Measurements from ENCODE around the gene GPRIN3. TPM values are rescaled to one million over a fixed set of nuclear protein-coding genes. Genes with fewer than 3 reads are reported as not detected.

GPRIN3 gene
- total RNA-seq, 4 donors from 2014 or later, result 2.4 to 4.3 (median 2.7) TPM

- Histone ChIP-seq H3K36me3 (no peaks in the 10 kb centered on the region), H3K4me1 (peaks cover 0 to 12% (median 0%) of the 10 kb centered on the region in 3 donors), H3K9me3 (no peaks in the 10 kb centered on the region), H3K27ac (no peak overlapping the region), H3K27me3 (no peaks in the 10 kb centered on the region), H3K4me3 (no peak overlapping the region)
- no peak for ATAC-seq
- no peak for TF ChIP-seq POLR2AphosphoS5 (IDR thresholded peaks at IDR 0.05)
- no peak for TF ChIP-seq POLR2A (IDR thresholded peaks at IDR 0.05)
- no peak for TF ChIP-seq CTCF (IDR thresholded peaks at IDR 0.05)
- no peak for TF ChIP-seq EP300 (IDR thresholded peaks at IDR 0.05)
- 18 to 58% methylated on average over 1 of the region's 1 CpG for WGBS, 2 donors (ENCODE audit: low coverage in 1 of 2)
Measured at GRCh38 chr4:89296399-89296798, 11.2 kb downstream of the GPRIN3 start.

- 93% methylated on average over 3 of the region's 3 CpGs; no CpG with 5 or more reads in 1 of the 2 donors for WGBS, 2 donors (ENCODE audit: low coverage in 1 of 2)
- Histone ChIP-seq H3K27ac (no peak overlapping the region), H3K9me3 (no peaks in the 10 kb centered on the region), H3K36me3 (no peaks in the 10 kb centered on the region), H3K4me1 (peaks cover 0 to 12% (median 0%) of the 10 kb centered on the region in 3 donors), H3K27me3 (no peaks in the 10 kb centered on the region), H3K4me3 (no peak overlapping the region)
- no peak for ATAC-seq
- TF ChIP-seq POLR2AphosphoS5 (IDR thresholded peaks at IDR 0.05) (no peak), CTCF (IDR thresholded peaks at IDR 0.05) (no peak), EP300 (IDR thresholded peaks at IDR 0.05) (no peak), POLR2A (IDR thresholded peaks at IDR 0.05) (no peak)
Measured at GRCh38 chr4:89295415-89295927, 12.1 kb downstream of the GPRIN3 start.

GRCh38 chr4:89294573-89295269 is 12.9 kb downstream of the GPRIN3 start:
- Histone ChIP-seq H3K4me3 (no peak overlapping the region), H3K27me3 (no peaks in the 10 kb centered on the region), H3K27ac (no peak overlapping the region), H3K9me3 (no peaks in the 10 kb centered on the region), H3K36me3 (no peaks in the 10 kb centered on the region), H3K4me1 (peaks cover 0 to 12% (median 0%) of the 10 kb centered on the region in 3 donors)
- TF ChIP-seq EP300 (IDR thresholded peaks at IDR 0.05), result no peak
- no peak for TF ChIP-seq POLR2AphosphoS5 (IDR thresholded peaks at IDR 0.05)
- no peak for TF ChIP-seq POLR2A (IDR thresholded peaks at IDR 0.05)
- TF ChIP-seq CTCF (IDR thresholded peaks at IDR 0.05), result no peak
- 35 to 51% methylated on average over 5 of the region's 5 CpGs for WGBS, 2 donors (ENCODE audit: low coverage in 1 of 2)
- ATAC-seq, result no peak

- Histone ChIP-seq H3K4me1 (peaks cover 0 to 10% (median 0%) of the 10 kb centered on the region in 3 donors), H3K4me3 (no peak overlapping the region), H3K27ac (no peak overlapping the region), H3K9me3 (no peaks in the 10 kb centered on the region), H3K27me3 (no peaks in the 10 kb centered on the region), H3K36me3 (no peaks in the 10 kb centered on the region)
- TF ChIP-seq POLR2A (IDR thresholded peaks at IDR 0.05) (no peak), EP300 (IDR thresholded peaks at IDR 0.05) (no peak), CTCF (IDR thresholded peaks at IDR 0.05) (no peak), POLR2AphosphoS5 (IDR thresholded peaks at IDR 0.05) (no peak)
- no peak for ATAC-seq
- WGBS, 2 donors (ENCODE audit: low coverage in 1 of 2), result 84 to 90% methylated on average over 4 of the region's 4 CpGs
Measured at GRCh38 chr4:89293299-89293698, 14.3 kb downstream of the GPRIN3 start.
